Lower leg skin (tissue), 4 donors: ENCODE measurements around the gene ZAR1. TPM values are rescaled to one million over a fixed set of nuclear protein-coding genes. Genes with fewer than 3 reads are reported as not detected.

Experiments used
- DNase-seq, 2 donors: peaks; one replicate each; pipeline ENCODE4 v3.0.0-alpha.2; 2019; ENCODE audit warnings: low spot score in 2 of 2
- H3K4me3 ChIP-seq: fragments of 200-600 bp; sonication (generic); 2 replicates; pipeline ENCODE4 v1.5.1; 2017; ENCODE audit warnings: mild to moderate bottlenecking, low read depth; ENCODE audit not compliant: poor library complexity, severe bottlenecking
- CTCF ChIP-seq, 3 donors: fragments of 450-650 bp; IDR thresholded peaks; one replicate each; pipeline ENCODE4 v1.5.1; 2016; ENCODE audit warnings: antibody characterized with exemption in 3 of 3, mild to moderate bottlenecking in 3 of 3, moderate library complexity in 2 of 3
- POLR2A ChIP-seq, 2 donors: fragments of 450-650 bp; IDR thresholded peaks; one replicate each; pipeline ENCODE4 v1.6.1; 2016 to 2017; ENCODE audit warnings: antibody characterized with exemption in 2 of 2, mild to moderate bottlenecking in 1 of 2, moderate library complexity in 1 of 2
- WGBS, 2 donors: methylation state at CpG; one replicate each; pipeline ENCODE4 v1.1.5; 2018; 5-methylcytosine and 5-hydroxymethylcytosine counted together
- intact Hi-C: fragments of 100-400 bp; cut with DNase I; formaldehyde crosslinking; loops from one replicate; pipeline ENCODE4 v1.15.0; 2023; ENCODE audit warnings: low total_unique reads
- total RNA-seq, 4 donors: library from RNA; depleted of rRNA; stranded (reverse); fragments of >200 nt; gene quantifications; one replicate each; pipeline ENCODE4 v1.1.0, GENCODE V29; 2016

The ZAR1 gene
- total RNA-seq, 4 donors from 2014 or later = not detected

GRCh38 chr4:48483777-48484493 is 6.1 kb upstream of the ZAR1 start:
- WGBS, 2 donors = 8 to 12% methylated on average over 46 to 64 of the region's 66 CpGs
- TF ChIP-seq POLR2A (IDR thresholded peaks at IDR 0.05) = no peak
- no peak for TF ChIP-seq CTCF (IDR thresholded peaks at IDR 0.05)
- DNase-seq = no peak
- no peak overlapping the region for H3K4me3 ChIP-seq
- intact Hi-C loops = no loop called here

- intact Hi-C loops = no loop called here
- H3K4me3 ChIP-seq = no peak overlapping the region
- DNase-seq = no peak
- 50 to 54% methylated on average over 22 of the region's 22 CpGs for WGBS, 2 donors
- TF ChIP-seq POLR2A (IDR thresholded peaks at IDR 0.05) (no peak), CTCF (IDR thresholded peaks at IDR 0.05) (no peak)
These were observed 5.4 kb upstream of the ZAR1 start for GRCh38 chr4:48484494-48485168.

- H3K4me3 ChIP-seq = no peak overlapping the region
- WGBS, 2 donors = 28 to 33% methylated on average over 11 to 14 of the region's 14 CpGs
- DNase-seq = no peak
- TF ChIP-seq POLR2A (IDR thresholded peaks at IDR 0.05) (no peak), CTCF (IDR thresholded peaks at IDR 0.05) (no peak)
- intact Hi-C loops = no loop called here
These were observed 405 bp upstream of the ZAR1 start for GRCh38 chr4:48489683-48490011.

- TF ChIP-seq CTCF (IDR thresholded peaks at IDR 0.05) (no peak), POLR2A (IDR thresholded peaks at IDR 0.05) (no peak)
- no peak for DNase-seq
- H3K4me3 ChIP-seq = no peak overlapping the region
- 20 to 27% methylated on average over 42 to 80 of the region's 104 CpGs for WGBS, 2 donors
- intact Hi-C loops = no loop called here
These were observed 845 bp downstream of the ZAR1 start for GRCh38 chr4:48490680-48491513.

GRCh38 chr4:48491514-48492176 is 1.6 kb downstream of the ZAR1 start:
- WGBS, 2 donors = 76 to 82% methylated on average over 23 of the region's 23 CpGs
- TF ChIP-seq CTCF (IDR thresholded peaks at IDR 0.05) (no peak), POLR2A (IDR thresholded peaks at IDR 0.05) (no peak)
- intact Hi-C loops = no loop called here
- no peak overlapping the region for H3K4me3 ChIP-seq
- no peak for DNase-seq
